Measurements from ENCODE around the gene FAM193A.
"Not testable (repeated sequence)": the region's sequence is repeated elsewhere in the genome, so short reads cannot be mapped to it uniquely, and the experiment has no call there.

The FAM193A gene

GRCh38 chr4:2572866-2573265 is 36.4 kb downstream of the FAM193A start:
- no peak for DNase-seq (ENCODE audit: low read depth in 2 of 2)

- DNase-seq (ENCODE audit: low read depth in 2 of 2) = no peak
Observed at GRCh38 chr4:2574009-2574408, 37.6 kb downstream of the FAM193A start.

- DNase-seq (ENCODE audit: low read depth in 2 of 2) = no peak
Observed at GRCh38 chr4:2574863-2575262, 38.4 kb downstream of the FAM193A start.

- no peak for DNase-seq (ENCODE audit: low read depth in 2 of 2)
Observed at GRCh38 chr4:2576290-2576689, 39.8 kb downstream of the FAM193A start.

GRCh38 chr4:2578106-2578505 is 41.7 kb downstream of the FAM193A start:
- no peak for DNase-seq (ENCODE audit: low read depth in 2 of 2)

GRCh38 chr4:2579910-2580309 is 43.5 kb downstream of the FAM193A start:
- no peak for DNase-seq (ENCODE audit: low read depth in 2 of 2)

GRCh38 chr4:2583092-2583491 is 46.6 kb downstream of the FAM193A start:
- DNase-seq (ENCODE audit: low read depth in 2 of 2) = no peak

GRCh38 chr4:2583517-2583916 is 47.1 kb downstream of the FAM193A start:
- DNase-seq (ENCODE audit: low read depth in 2 of 2) = no peak

- no peak for DNase-seq (ENCODE audit: low read depth in 2 of 2)
Observed at GRCh38 chr4:2586502-2586901, 50.1 kb downstream of the FAM193A start.

GRCh38 chr4:2587213-2587823 is 50.9 kb downstream of the FAM193A start:
- DNase-seq (ENCODE audit: low read depth in 2 of 2) = no peak

GRCh38 chr4:2588259-2588658 is 51.8 kb downstream of the FAM193A start:
- DNase-seq (ENCODE audit: low read depth in 2 of 2) = no peak

- no peak for DNase-seq (ENCODE audit: low read depth in 2 of 2)
Observed at GRCh38 chr4:2591189-2591588, 54.7 kb downstream of the FAM193A start.

- not testable (repeated sequence) for DNase-seq (ENCODE audit: low read depth in 2 of 2)
Observed at GRCh38 chr4:2592014-2592413, 55.6 kb downstream of the FAM193A start.

- no peak for DNase-seq (ENCODE audit: low read depth in 2 of 2)
Observed at GRCh38 chr4:2592572-2592971, 56.1 kb downstream of the FAM193A start.

GRCh38 chr4:2593003-2593402 is 56.6 kb downstream of the FAM193A start:
- DNase-seq (ENCODE audit: low read depth in 2 of 2) = no peak

- no peak for DNase-seq (ENCODE audit: low read depth in 2 of 2)
Observed at GRCh38 chr4:2595436-2595835, 59.0 kb downstream of the FAM193A start.

GRCh38 chr4:2595952-2596552 is 59.6 kb downstream of the FAM193A start:
- DNase-seq (ENCODE audit: low read depth in 2 of 2) = no peak

GRCh38 chr4:2596611-2597010 is 60.2 kb downstream of the FAM193A start:
- DNase-seq (ENCODE audit: low read depth in 2 of 2) = no peak

GRCh38 chr4:2598511-2599303 is 62.3 kb downstream of the FAM193A start:
- no peak for DNase-seq (ENCODE audit: low read depth in 2 of 2)

- no peak for DNase-seq (ENCODE audit: low read depth in 2 of 2)
Observed at GRCh38 chr4:2599304-2599654, 62.8 kb downstream of the FAM193A start.

GRCh38 chr4:2600878-2601277 is 64.4 kb downstream of the FAM193A start:
- no peak for DNase-seq (ENCODE audit: low read depth in 2 of 2)

GRCh38 chr4:2604614-2605013 is 68.2 kb downstream of the FAM193A start:
- no peak for DNase-seq (ENCODE audit: low read depth in 2 of 2)

GRCh38 chr4:2606960-2607506 is 70.6 kb downstream of the FAM193A start:
- no peak for DNase-seq (ENCODE audit: low read depth in 2 of 2)
